Measurements from ENCODE around the gene PTPRQ.
"Not testable (repeated sequence)": the region's sequence is repeated elsewhere in the genome, so short reads cannot be mapped to it uniquely, and the experiment has no call there.

Gene PTPRQ

DNA sequence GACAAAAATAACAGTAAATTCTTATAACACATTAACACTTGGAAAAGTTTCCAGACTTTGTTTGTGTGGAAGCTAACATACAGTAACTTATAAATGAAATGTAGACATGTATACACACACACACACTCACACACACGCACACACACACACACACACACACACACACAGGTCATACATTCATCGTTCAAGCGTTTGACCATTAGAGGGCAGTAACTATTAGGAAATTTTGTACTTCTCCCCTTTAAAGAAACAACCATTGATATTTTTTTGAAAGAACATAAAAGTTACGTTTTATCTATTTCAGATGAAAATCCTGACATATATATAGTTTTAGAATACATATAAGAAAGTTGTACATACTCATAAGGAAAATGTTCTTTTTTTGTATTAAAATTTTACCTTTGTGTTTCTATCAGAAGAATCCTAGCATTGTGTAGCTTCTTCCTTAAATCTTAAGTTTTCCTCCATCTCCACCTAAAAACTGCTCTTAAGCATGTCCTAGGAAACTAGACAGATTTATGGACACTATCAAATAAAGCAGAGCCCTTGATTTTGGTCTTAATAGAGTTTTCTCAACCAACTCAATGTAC lies 29.0 kb downstream of the PTPRQ start:
- Histone ChIP-seq H3K27ac (ENCODE audit: extremely low read depth, low read depth, low read length) (no peak overlapping the region), H3K9me3 (ENCODE audit: control insufficient read depth, insufficient read depth, low read depth, low read length) (no peaks in the 10 kb centered on the region), H3K4me3 (ENCODE audit: low read depth, low read length) (no peak overlapping the region), H3K36me3 (ENCODE audit: control insufficient read depth in 2 of 2, insufficient read depth in 1 of 2, low read length in 2 of 2) (no peaks in the 10 kb centered on the region), H3K4me1 (ENCODE audit: control insufficient read depth, insufficient read depth, low read length) (no peaks in the 10 kb centered on the region)
- ChIA-PET CTCF (interaction anchor here (0.5 to 3.2 kb wide), 24 partner anchors 12 to 1441 kb away, joined by 3 to 14 read pairs (median 3); no protein-coding TSS in a partner anchor), POLR2A (no interaction called here)
- TF ChIP-seq, protein P1, sequence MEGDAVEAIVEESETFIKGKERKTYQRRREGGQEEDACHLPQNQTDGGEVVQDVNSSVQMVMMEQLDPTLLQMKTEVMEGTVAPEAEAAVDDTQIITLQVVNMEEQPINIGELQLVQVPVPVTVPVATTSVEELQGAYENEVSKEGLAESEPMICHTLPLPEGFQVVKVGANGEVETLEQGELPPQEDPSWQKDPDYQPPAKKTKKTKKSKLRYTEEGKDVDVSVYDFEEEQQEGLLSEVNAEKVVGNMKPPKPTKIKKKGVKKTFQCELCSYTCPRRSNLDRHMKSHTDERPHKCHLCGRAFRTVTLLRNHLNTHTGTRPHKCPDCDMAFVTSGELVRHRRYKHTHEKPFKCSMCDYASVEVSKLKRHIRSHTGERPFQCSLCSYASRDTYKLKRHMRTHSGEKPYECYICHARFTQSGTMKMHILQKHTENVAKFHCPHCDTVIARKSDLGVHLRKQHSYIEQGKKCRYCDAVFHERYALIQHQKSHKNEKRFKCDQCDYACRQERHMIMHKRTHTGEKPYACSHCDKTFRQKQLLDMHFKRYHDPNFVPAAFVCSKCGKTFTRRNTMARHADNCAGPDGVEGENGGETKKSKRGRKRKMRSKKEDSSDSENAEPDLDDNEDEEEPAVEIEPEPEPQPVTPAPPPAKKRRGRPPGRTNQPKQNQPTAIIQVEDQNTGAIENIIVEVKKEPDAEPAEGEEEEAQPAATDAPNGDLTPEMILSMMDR (tag by site-specific recombination; IDR thresholded peaks at IDR 0.05), result 0 out of 2 replicates have a peak, but pooled peaks have one; percentile 29
- TF ChIP-seq ZNF654 (tag by site-specific recombination; IDR thresholded peaks at IDR 0.05; ENCODE audit: low read depth) (peak; percentile 96), ZNF266 (tag by site-specific recombination; IDR thresholded peaks at IDR 0.05; ENCODE audit: low read depth) (no peak)
- TF ChIP-seq, protein P2, sequence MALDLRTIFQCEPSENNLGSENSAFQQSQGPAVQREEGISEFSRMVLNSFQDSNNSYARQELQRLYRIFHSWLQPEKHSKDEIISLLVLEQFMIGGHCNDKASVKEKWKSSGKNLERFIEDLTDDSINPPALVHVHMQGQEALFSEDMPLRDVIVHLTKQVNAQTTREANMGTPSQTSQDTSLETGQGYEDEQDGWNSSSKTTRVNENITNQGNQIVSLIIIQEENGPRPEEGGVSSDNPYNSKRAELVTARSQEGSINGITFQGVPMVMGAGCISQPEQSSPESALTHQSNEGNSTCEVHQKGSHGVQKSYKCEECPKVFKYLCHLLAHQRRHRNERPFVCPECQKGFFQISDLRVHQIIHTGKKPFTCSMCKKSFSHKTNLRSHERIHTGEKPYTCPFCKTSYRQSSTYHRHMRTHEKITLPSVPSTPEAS (tag by site-specific recombination; IDR thresholded peaks at IDR 0.05), result peak; percentile 97

DNA sequence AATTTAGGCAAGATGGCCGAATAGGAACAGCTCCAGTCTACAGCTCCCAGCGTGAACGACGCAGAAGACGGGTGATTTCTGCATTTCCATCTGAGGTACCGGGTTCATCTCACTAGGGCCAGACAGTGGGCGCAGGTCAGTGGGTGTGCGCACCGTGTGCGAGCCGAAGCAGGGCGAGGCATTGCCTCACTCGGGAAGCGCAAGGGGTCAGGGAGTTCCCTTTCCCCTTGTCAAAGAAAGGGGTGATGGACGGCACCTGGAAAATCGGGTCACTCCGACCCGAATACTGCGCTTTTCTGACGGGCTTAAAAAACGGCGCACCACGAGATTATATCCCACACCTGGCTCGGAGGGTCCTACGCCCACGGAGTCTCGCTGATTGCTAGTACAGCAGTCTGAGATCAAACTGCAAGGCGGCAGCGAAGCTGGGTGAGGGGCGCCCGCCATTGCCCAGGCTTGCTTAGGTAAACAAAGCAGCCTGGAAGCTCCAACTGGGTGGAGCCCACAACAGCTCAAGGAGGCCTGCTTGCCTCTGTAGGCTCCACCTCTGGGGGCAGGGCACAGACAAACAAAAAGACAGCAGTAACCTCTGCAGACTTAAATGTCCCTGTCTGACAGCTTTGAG lies 33.6 kb downstream of the PTPRQ start:
- H3K36me3 ChIP-seq (ENCODE audit: control insufficient read depth in 2 of 2, insufficient read depth in 1 of 2, low read length in 2 of 2); H3K4me3 ChIP-seq (ENCODE audit: low read depth, low read length); H3K4me1 ChIP-seq (ENCODE audit: control insufficient read depth, insufficient read depth, low read length); POLR2A ChIA-PET; CTCF ChIA-PET; H3K27ac ChIP-seq (ENCODE audit: extremely low read depth, low read depth, low read length); H3K9me3 ChIP-seq (ENCODE audit: control insufficient read depth, insufficient read depth, low read depth, low read length): not testable (repeated sequence)

DNA sequence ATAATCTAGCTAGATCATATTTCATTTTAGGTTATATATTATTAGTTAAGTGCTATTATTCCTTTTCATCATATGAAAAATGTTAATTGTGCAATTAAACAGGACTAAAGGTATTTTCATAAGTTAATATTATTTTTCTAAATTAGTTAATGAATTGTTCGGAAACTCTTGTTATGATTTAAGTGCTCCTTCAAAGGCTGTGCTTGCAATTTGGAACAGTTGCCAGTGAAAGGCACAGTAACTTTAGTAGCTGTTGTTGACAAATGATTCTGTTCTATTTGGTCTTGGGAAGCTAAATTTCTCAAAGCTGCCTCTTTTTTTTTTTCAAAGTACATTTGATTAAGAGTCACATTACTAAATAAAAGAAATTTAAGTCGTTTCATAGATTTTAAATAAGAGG lies 40.7 kb downstream of the PTPRQ start:
- ChIA-PET CTCF (interaction anchor here (0.6 kb wide), 1 partner anchor 500 kb away, joined by 3 read pairs; no protein-coding TSS in a partner anchor), POLR2A (no interaction called here)
- H3K9me3 ChIP-seq (ENCODE audit: control insufficient read depth, insufficient read depth, low read depth, low read length), result no peaks in the 10 kb centered on the region
- H3K4me3 ChIP-seq (ENCODE audit: low read depth, low read length), result no peak overlapping the region
- TF ChIP-seq ZNF701 (tag by site-specific recombination; IDR thresholded peaks at IDR 0.05), result no peak
- TF ChIP-seq, protein P3, sequence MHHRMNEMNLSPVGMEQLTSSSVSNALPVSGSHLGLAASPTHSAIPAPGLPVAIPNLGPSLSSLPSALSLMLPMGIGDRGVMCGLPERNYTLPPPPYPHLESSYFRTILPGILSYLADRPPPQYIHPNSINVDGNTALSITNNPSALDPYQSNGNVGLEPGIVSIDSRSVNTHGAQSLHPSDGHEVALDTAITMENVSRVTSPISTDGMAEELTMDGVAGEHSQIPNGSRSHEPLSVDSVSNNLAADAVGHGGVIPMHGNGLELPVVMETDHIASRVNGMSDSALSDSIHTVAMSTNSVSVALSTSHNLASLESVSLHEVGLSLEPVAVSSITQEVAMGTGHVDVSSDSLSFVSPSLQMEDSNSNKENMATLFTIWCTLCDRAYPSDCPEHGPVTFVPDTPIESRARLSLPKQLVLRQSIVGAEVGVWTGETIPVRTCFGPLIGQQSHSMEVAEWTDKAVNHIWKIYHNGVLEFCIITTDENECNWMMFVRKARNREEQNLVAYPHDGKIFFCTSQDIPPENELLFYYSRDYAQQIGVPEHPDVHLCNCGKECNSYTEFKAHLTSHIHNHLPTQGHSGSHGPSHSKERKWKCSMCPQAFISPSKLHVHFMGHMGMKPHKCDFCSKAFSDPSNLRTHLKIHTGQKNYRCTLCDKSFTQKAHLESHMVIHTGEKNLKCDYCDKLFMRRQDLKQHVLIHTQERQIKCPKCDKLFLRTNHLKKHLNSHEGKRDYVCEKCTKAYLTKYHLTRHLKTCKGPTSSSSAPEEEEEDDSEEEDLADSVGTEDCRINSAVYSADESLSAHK (tag by site-specific recombination; IDR thresholded peaks at IDR 0.05), result no peak
- no peak for TF ChIP-seq GLI2 (tag by site-specific recombination; IDR thresholded peaks at IDR 0.05; ENCODE audit: borderline replicate concordance, low read depth)
- no peak for TF ChIP-seq ZNF654 (tag by site-specific recombination; IDR thresholded peaks at IDR 0.05; ENCODE audit: low read depth)
- TF ChIP-seq ZNF404 (tag by site-specific recombination; IDR thresholded peaks at IDR 0.05), result no peak
- TF ChIP-seq, protein P4, sequence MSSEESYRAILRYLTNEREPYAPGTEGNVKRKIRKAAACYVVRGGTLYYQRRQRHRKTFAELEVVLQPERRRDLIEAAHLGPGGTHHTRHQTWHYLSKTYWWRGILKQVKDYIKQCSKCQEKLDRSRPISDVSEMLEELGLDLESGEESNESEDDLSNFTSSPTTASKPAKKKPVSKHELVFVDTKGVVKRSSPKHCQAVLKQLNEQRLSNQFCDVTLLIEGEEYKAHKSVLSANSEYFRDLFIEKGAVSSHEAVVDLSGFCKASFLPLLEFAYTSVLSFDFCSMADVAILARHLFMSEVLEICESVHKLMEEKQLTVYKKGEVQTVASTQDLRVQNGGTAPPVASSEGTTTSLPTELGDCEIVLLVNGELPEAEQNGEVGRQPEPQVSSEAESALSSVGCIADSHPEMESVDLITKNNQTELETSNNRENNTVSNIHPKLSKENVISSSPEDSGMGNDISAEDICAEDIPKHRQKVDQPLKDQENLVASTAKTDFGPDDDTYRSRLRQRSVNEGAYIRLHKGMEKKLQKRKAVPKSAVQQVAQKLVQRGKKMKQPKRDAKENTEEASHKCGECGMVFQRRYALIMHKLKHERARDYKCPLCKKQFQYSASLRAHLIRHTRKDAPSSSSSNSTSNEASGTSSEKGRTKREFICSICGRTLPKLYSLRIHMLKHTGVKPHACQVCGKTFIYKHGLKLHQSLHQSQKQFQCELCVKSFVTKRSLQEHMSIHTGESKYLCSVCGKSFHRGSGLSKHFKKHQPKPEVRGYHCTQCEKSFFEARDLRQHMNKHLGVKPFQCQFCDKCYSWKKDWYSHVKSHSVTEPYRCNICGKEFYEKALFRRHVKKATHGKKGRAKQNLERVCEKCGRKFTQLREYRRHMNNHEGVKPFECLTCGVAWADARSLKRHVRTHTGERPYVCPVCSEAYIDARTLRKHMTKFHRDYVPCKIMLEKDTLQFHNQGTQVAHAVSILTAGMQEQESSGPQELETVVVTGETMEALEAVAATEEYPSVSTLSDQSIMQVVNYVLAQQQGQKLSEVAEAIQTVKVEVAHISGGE (tag by site-specific recombination; conservative IDR thresholded peaks at IDR 0.05; ENCODE audit: low read depth), result no peak
- TF ChIP-seq ZNF132 (tag by site-specific recombination; IDR thresholded peaks at IDR 0.05; ENCODE audit: borderline replicate concordance), result no peak
- TF ChIP-seq ZNF510 (tag by site-specific recombination; IDR thresholded peaks at IDR 0.05; ENCODE audit: insufficient replicate concordance), result no peak
- no peak for TF ChIP-seq IKZF3 (tag by site-specific recombination; IDR thresholded peaks at IDR 0.05)
- TF ChIP-seq, protein P5, sequence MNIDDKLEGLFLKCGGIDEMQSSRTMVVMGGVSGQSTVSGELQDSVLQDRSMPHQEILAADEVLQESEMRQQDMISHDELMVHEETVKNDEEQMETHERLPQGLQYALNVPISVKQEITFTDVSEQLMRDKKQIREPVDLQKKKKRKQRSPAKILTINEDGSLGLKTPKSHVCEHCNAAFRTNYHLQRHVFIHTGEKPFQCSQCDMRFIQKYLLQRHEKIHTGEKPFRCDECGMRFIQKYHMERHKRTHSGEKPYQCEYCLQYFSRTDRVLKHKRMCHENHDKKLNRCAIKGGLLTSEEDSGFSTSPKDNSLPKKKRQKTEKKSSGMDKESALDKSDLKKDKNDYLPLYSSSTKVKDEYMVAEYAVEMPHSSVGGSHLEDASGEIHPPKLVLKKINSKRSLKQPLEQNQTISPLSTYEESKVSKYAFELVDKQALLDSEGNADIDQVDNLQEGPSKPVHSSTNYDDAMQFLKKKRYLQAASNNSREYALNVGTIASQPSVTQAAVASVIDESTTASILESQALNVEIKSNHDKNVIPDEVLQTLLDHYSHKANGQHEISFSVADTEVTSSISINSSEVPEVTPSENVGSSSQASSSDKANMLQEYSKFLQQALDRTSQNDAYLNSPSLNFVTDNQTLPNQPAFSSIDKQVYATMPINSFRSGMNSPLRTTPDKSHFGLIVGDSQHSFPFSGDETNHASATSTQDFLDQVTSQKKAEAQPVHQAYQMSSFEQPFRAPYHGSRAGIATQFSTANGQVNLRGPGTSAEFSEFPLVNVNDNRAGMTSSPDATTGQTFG (tag by site-specific recombination; IDR thresholded peaks at IDR 0.05; ENCODE audit: borderline replicate concordance), result no peak
- TF ChIP-seq ZNF24 (tag by site-specific recombination; IDR thresholded peaks at IDR 0.05), result no peak
- TF ChIP-seq, protein P6, sequence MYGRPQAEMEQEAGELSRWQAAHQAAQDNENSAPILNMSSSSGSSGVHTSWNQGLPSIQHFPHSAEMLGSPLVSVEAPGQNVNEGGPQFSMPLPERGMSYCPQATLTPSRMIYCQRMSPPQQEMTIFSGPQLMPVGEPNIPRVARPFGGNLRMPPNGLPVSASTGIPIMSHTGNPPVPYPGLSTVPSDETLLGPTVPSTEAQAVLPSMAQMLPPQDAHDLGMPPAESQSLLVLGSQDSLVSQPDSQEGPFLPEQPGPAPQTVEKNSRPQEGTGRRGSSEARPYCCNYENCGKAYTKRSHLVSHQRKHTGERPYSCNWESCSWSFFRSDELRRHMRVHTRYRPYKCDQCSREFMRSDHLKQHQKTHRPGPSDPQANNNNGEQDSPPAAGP (tag by site-specific recombination; IDR thresholded peaks at IDR 0.05), result no peak
- no peaks in the 10 kb centered on the region for H3K36me3 ChIP-seq (ENCODE audit: control insufficient read depth in 2 of 2, insufficient read depth in 1 of 2, low read length in 2 of 2)
- no peak overlapping the region for H3K27ac ChIP-seq (ENCODE audit: extremely low read depth, low read depth, low read length)
- no peaks in the 10 kb centered on the region for H3K4me1 ChIP-seq (ENCODE audit: control insufficient read depth, insufficient read depth, low read length)

Measured in HEK293 (cell line).